Loucy (cell line): ENCODE data around the gene CAMSAP3.

Source experiments
- EZH2phosphoT487 ChIP-seq: fragments of 200-600 bp; IDR thresholded peaks from 2 replicates; pipeline ENCODE4 v1.6.1; 2018; ENCODE audit warnings: antibody characterized with exemption, mild to moderate bottlenecking, moderate library complexity, borderline replicate concordance
- TF ChIP-seq, protein P1 (sequence below): fragments of 200-600 bp; sonication (generic); conservative IDR thresholded peaks from 2 replicates; pipeline ENCODE4 v1.5.1; 2014; ENCODE audit warnings: mild to moderate bottlenecking, antibody characterized with exemption, low read length

DNA sequence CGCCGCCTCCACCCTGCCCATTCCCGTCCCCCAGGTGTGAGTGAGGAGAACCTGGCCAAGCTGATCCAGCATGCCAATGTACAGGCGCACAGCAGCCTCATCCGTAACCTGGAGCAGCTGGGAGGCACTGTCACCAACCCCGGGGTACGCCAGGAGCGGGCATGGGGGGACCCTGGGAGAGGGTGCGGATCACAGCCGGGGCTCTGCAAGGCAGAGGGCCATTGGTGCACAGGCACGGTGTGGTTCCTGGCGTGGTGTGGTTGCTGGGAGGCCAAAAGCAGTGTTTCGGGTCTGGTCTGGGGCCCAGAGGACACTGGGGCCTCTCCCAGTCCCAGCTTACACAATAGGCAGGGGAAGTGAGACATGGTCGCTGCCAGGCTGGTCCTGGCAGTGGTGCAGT is 49.5 kb downstream of the CAMSAP3 start:
- TF ChIP-seq, protein P1, sequence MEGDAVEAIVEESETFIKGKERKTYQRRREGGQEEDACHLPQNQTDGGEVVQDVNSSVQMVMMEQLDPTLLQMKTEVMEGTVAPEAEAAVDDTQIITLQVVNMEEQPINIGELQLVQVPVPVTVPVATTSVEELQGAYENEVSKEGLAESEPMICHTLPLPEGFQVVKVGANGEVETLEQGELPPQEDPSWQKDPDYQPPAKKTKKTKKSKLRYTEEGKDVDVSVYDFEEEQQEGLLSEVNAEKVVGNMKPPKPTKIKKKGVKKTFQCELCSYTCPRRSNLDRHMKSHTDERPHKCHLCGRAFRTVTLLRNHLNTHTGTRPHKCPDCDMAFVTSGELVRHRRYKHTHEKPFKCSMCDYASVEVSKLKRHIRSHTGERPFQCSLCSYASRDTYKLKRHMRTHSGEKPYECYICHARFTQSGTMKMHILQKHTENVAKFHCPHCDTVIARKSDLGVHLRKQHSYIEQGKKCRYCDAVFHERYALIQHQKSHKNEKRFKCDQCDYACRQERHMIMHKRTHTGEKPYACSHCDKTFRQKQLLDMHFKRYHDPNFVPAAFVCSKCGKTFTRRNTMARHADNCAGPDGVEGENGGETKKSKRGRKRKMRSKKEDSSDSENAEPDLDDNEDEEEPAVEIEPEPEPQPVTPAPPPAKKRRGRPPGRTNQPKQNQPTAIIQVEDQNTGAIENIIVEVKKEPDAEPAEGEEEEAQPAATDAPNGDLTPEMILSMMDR, result no peak
- TF ChIP-seq EZH2phosphoT487, result no peak
